ENCODE results near the gene MUC13. TPM values are rescaled to one million over a fixed set of nuclear protein-coding genes. Genes with fewer than 3 reads are reported as not detected.

The MUC13 gene
- total and polyA plus RNA-seq, 9 of the 15 experiments (the other 6 are each of a cell fraction or from before 2014, with no cell fraction given): 0.09 TPM; not detected in 8

- no peak for TF ChIP-seq ZNF57 (CRISPR knock-in tag; IDR thresholded peaks at IDR 0.05)
- no peak for TF ChIP-seq ZNF444 (CRISPR knock-in tag; IDR thresholded peaks at IDR 0.05)
- TF ChIP-seq PPARD (CRISPR knock-in tag; IDR thresholded peaks at IDR 0.05): no peak
- no peak for TF ChIP-seq ELK1 (CRISPR knock-in tag; IDR thresholded peaks at IDR 0.05)
- no peak for TF ChIP-seq TAL1 (IDR thresholded peaks at IDR 0.05)
- no peak for TF ChIP-seq NCOA1 (IDR thresholded peaks at IDR 0.05; ENCODE audit: low read depth)
- 0 out of 2 replicates have a peak, but pooled peaks have one; percentile 13 for TF ChIP-seq TEAD4 (IDR thresholded peaks at IDR 0.05; ENCODE audit: low read length)
- no peak for TF ChIP-seq TEAD4 (CRISPR knock-in tag; IDR thresholded peaks at IDR 0.05; ENCODE audit: borderline replicate concordance)
- TF ChIP-seq BRD4 (IDR thresholded peaks at IDR 0.05): no peak
- no peak for TF ChIP-seq ZBTB5 (IDR thresholded peaks at IDR 0.05)
- 0 out of 2 replicates have a peak, but pooled peaks have one; percentile 15 for TF ChIP-seq MTA3 (IDR thresholded peaks at IDR 0.05; ENCODE audit: borderline replicate concordance)
- TF ChIP-seq CEBPG (CRISPR knock-in tag; IDR thresholded peaks at IDR 0.05): no peak
- TF ChIP-seq CEBPG (tag; conservative IDR thresholded peaks at IDR 0.05 in 1 of 2, IDR thresholded peaks at IDR 0.05 in 1 of 2): no peak
- no peak for TF ChIP-seq THRB (CRISPR knock-in tag; conservative IDR thresholded peaks at IDR 0.05)
- no peak for TF ChIP-seq ZNF512 (tag; IDR thresholded peaks at IDR 0.05)
- no peak for TF ChIP-seq FOXM1 (IDR thresholded peaks at IDR 0.05; ENCODE audit: low read depth)
- no peak for TF ChIP-seq FOXM1 (CRISPR knock-in tag; IDR thresholded peaks at IDR 0.05; ENCODE audit: low read depth)
- TF ChIP-seq ASH1L (IDR thresholded peaks at IDR 0.05; ENCODE audit: borderline replicate concordance, low read depth, partially characterized antibody): no peak
- no peak for TF ChIP-seq HDGF (IDR thresholded peaks at IDR 0.05)
Observed at GRCh38 chr3:124887177-124887931, 47.2 kb downstream of the MUC13 start, which contains the start of gene ITGB5 (continued).

All from K562 (cell line).